Retina (tissue), 1 donor: Measurements from ENCODE around the gene ZNF467.
A peak's percentile ranks its signal among the peaks of the same experiment; 100 is the strongest.

Source experiments
- DNase-seq: peaks from one replicate; pipeline ENCODE4 v3.0.0-alpha.2; 2016

ZNF467 gene

GRCh38 chr7:149723795-149724495, 49.4 kb downstream of the ZNF467 start:
- DNase-seq = no peak

DNA sequence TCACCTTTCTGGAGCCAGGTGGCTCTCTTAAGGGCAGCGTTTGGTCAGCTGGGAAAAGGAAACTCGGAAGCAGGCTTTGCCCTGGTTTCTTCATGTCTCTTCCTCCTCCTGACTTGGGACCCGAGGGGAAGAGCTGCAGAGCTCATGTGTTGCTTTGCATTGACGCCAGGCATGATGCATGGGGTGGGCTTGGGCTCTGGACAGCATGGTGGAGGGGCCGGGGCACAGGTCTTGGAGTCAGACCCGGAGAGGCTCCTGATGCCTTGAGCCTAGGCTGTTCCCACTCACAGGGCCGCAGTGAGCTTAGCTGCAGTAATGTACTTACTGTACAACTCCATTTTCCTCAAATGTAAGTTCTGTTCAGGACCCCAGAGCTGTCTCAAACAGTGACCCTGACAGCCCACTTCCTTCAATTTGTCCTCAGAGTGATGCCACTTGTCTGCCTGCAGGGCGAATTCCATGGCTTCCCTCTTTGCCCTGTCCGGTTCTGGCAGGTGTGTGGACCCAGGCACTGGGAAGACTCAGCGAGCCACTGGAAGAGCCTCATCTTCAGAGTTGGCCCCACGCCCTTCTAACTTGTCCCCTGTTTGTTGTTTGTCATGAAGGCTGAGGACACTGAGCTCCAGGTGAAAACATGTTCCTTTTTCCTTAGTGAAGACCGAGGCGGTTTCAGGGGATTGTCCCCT, 50.2 kb downstream of the ZNF467 start:
- no peak for DNase-seq

- no peak for DNase-seq
These were observed 50.9 kb downstream of the ZNF467 start for GRCh38 chr7:149722356-149722957.

- no peak for DNase-seq
These were observed 52.2 kb downstream of the ZNF467 start for GRCh38 chr7:149721084-149721601.

DNA sequence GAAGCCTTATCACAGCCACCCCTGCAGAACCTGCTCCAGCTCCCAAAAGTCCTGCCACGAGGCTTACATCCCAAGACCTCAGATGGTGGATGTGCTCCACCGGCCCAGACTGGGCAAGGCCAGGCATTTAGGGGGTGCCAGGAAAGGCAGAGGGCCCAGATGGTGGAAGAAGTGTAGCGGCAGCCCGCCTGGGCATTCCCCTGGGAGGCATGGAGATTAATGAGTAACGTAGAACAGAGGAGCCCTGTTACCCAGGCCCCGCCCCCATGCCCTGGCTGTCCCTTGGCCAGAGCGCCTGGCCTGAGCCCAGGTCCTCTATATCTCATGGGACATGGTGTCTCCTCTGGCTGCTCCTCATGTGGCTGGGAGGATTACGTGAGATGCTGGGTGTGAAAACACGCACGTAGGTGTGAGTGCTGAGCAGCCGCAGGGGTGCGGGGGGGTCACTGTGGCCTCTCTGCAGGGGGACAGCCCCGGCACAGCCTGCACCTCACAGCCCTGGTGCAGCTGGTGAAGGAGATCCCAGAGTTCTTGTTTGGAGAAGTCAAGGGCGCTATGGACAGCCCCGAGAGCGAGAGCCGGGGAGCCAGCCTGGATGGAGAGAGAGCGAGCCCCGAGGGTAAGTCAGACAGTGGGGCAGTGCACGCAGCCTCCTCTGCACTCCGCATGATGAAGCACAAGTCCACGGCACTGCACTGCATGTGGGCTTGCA, 52.9 kb downstream of the ZNF467 start:
- no peak for DNase-seq

DNA sequence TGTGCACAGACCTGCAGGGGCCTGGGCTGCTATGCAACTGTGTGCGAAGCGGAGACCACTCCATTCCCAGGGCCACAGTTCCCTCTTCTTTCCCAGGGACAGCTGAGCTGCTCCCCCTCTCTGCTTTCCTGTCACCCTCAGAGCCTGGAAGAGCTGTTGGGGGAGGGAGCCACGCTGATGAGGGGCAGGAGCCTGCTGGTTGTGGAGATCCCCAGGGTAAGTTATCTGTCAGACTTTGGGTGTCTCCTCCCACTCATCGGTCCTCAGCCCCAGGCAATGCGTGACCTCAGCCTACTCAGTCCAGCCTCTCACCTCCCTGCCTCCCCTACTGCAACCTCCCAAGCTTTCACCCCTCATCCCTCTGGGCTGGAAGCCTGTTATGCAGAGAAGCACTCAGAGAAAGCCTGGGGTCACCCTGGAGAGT, 53.5 kb downstream of the ZNF467 start:
- DNase-seq = no peak

GRCh38 chr7:149719050-149719899, 54.1 kb downstream of the ZNF467 start:
- DNase-seq = no peak

DNA sequence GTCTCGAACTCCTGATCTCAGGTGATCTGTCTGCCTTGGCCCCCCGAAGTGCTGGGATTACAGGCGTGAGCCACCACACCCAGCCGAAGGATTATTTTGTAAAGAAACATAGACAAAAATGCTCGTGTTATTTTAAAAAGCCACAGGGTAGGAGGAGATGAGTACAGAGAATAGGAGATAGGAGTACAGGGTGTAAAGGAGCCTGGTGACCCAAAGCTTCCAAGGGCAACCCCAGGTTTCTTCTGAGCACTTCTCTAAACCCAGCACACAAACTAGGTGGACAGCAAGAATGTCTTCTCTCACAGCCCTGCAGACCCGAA, 54.7 kb downstream of the ZNF467 start:
- no peak for DNase-seq

DNA sequence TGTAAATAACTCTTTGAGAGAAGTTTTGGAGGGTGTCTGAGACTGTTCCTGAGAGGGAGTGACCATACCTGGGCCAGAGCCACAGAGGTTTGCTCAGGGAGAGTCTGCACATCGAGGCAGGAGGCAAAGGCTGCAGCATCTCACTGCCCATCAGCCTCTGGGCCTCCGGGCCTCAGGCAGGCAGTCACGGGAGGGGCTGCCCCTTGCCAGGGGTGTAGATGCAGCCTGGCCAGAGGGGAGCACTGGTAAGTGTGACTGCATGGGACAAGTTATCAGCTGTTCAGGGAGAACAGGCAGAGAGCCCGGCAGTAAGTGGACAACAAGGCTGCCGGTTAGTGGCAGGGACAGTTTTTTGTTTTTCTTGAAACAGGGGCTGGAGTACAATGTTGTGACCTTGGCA, 55.9 kb downstream of the ZNF467 start:
- DNase-seq = no peak

- DNase-seq = no peak
These were observed 56.5 kb downstream of the ZNF467 start for GRCh38 chr7:149716932-149717307.

DNA sequence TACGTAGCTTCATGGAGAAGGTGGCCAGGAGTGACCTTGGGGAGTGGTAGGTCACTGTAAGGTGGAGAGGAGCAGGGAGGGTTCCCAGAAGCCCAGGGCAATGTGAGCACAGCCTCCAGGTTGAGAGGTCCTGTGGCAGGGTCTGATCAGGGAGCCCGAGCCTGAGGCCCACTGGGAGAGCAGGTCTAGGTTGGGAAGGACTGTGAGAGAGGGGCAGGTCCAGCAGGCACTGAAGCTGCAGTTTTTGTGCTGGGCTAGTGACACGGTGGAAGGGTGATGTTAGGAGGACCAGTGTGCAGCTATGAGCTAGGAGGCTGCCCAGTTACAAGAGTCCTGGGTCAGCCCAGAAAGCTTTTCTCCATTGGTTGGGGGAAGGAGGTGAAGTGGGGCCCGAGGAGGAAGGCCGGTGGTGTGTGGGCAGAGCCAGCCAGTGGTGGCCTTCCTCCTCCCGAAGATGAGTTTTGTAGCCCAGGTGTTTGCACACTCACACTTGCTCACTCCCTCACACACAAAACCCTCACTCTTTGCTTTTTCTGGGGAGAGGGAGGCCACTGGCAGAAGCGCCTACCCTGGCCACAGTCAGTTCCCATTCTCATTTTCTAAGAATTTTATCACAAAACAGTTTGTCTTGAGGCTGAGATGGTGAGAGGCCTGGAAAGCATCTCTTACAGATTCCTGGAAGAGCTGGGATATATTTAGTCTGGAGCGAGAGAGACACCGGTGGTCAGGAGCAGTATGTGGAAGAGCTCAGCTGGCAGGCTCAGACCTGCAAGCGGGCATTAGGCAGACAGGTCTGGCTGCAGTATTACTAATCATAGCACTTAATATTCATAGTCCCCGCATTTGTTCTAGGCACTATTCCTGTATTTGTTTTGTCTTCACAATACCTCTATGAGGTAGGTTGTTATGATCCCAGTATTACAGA, 57.1 kb downstream of the ZNF467 start:
- no peak for DNase-seq

DNA sequence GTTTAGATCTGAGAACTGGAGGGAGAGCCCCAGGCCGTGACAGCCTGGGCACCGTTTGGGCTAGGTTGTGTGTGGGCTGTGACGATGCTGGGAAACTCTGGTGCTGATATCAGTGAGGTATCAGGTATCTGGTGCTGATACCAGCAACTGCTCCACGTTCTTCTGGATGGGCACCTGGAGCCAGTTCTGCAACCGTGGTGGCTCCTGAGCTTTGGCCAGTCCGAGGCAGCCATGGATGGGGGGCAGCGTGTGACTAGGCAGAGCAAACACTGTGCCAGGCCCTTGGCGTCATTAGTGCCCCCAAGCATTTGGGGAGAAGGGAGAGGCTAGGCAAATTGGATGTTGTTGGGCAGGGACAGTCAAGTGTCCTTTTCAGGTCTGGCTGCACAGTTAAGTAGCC, 57.9 kb downstream of the ZNF467 start:
- DNase-seq = no peak

- peak; percentile 72 for DNase-seq
These were observed 58.4 kb downstream of the ZNF467 start for GRCh38 chr7:149714910-149715471.
